SH-SY5Y (cell line): ENCODE results near the gene C1RL.

ENCODE experiments used
- GATA2 ChIP-seq: IDR thresholded peaks from 2 replicates; pipeline ENCODE4 v1.6.1; 2011; ENCODE audit warnings: mild to moderate bottlenecking, low read depth, low read length
- GATA3 ChIP-seq: IDR thresholded peaks from 2 replicates; pipeline ENCODE4 v1.6.1; 2011; ENCODE audit warnings: low read depth, mild to moderate bottlenecking, low read length, moderate library complexity

- TF ChIP-seq GATA2 (no peak), GATA3 (no peak)
These were observed 7.8 kb downstream of the C1RL start for GRCh38 chr12:7101047-7101693.
